Suprapubic skin (tissue), 4 donors: ENCODE results near the gene CCDC27.

Experiments
- CTCF ChIP-seq, 2 donors: fragments of 200-600 bp in 1 of 2; fragments of 450-650 bp in 1 of 2; sonication (generic) in 1 of 2; IDR thresholded peaks; one replicate each; pipeline ENCODE4 v1.5.1; 2016 to 2019; ENCODE audit warnings: antibody characterized with exemption in 2 of 2, mild to moderate bottlenecking in 1 of 2, moderate library complexity in 1 of 2
- EP300 ChIP-seq: sonication (generic); formaldehyde crosslinking; IDR thresholded peaks from one replicate; pipeline ENCODE4 v1.6.1; 2017; ENCODE audit warnings: antibody characterized with exemption
- POLR2A ChIP-seq, 2 donors: fragments of 450-650 bp; IDR thresholded peaks; one replicate each; pipeline ENCODE4 v1.6.1; 2017; ENCODE audit warnings: antibody characterized with exemption in 2 of 2, mild to moderate bottlenecking in 2 of 2, moderate library complexity in 2 of 2
- POLR2AphosphoS5 ChIP-seq, 3 donors: sonication (generic); formaldehyde crosslinking; IDR thresholded peaks; one replicate each; pipeline ENCODE4 v1.6.1; 2017; ENCODE audit warnings: antibody characterized with exemption in 3 of 3

DNA sequence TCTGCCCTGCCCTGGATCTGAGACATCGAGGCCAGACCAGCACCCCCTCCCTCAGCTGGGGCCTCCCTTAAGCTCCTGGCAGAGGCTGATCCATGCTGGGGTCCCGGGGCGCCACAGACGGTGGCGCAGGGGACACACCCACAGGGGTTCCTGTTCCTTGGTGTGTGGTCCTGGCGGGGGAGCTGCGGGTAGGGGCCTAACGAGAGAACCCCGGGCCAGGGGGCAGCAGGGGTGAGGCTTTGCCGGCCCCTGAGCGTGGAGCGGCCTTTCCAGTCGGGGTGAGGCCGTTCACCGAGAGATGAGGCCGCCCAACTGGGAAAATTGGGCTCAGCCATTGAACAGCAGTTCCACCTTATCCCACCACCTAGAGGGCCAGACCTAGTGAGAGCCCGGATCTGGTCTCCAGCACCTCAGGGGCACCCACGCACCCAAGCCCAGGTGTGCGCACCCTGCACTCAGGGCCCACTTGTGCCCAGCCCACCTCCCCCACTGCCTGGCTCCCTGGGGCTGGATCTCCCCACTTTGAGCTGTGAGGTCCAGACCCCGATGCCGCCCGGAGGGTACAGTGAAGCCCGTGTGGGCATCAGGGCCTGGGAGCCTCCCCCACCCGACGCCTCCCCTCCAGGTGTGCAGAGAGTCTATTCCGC is 45.5 kb upstream of the CCDC27 start:
- TF ChIP-seq EP300, result no peak
- no peak for TF ChIP-seq CTCF (IDR thresholded peaks at IDR 0.05)
- no peak for TF ChIP-seq POLR2A (IDR thresholded peaks at IDR 0.05)
- TF ChIP-seq POLR2AphosphoS5 (IDR thresholded peaks at IDR 0.05), result no peak
